ENCODE results near the gene RNF44. TPM values are rescaled to one million over a fixed set of nuclear protein-coding genes. Genes with fewer than 3 reads are reported as not detected.

The RNF44 gene
- total and polyA plus RNA-seq, 4 donors = 15.3 to 40.5 (median 25.5) TPM

GRCh38 chr5:176527246-176528222 lies 9.7 kb downstream of the RNF44 start:
- ATAC-seq (ENCODE audit: insufficient read depth, low FRiP score) = no peak

GRCh38 chr5:176526462-176526861 lies 10.7 kb downstream of the RNF44 start:
- ATAC-seq (ENCODE audit: insufficient read depth, low FRiP score) = no peak
- Histone ChIP-seq H3K4me3 (no peak overlapping the region), H3K27ac (ENCODE audit: low read depth in 1 of 2, low read length in 1 of 2) (no peak overlapping the region), H3K27me3 (ENCODE audit: control insufficient read depth in 3 of 3, insufficient read depth in 3 of 3, low read length in 2 of 3) (no peaks in the 10 kb centered on the region), H3K4me1 (ENCODE audit: control insufficient read depth in 5 of 5, insufficient read depth in 5 of 5, low read length in 5 of 5) (peaks cover 0 to 7% (median 0%) of the 10 kb centered on the region in 5 donors), H3K9ac (ENCODE audit: insufficient read depth in 1 of 2, low read length in 2 of 2) (no peak overlapping the region), H3K9me3 (ENCODE audit: control insufficient read depth in 4 of 4, insufficient read depth in 3 of 4, low read length in 3 of 4) (no peaks in the 10 kb centered on the region), H3K36me3 (ENCODE audit: control insufficient read depth in 4 of 4, insufficient read depth in 4 of 4, low read length in 4 of 4) (peaks cover 7 to 38% (median 12%) of the 10 kb centered on the region in 4 donors)
- no peak for DNase-seq
- WGBS, 2 donors = 95% methylated on average over 9 of the region's 9 CpGs
- TF ChIP-seq CTCF (IDR thresholded peaks at IDR 0.05; ENCODE audit: control extremely low read depth, extremely low read depth) = no peak

More at GRCh38 chr5:176527246-176528222, 9.7 kb downstream of the RNF44 start:
- no peak for DNase-seq
- 86 to 87% methylated on average over 34 of the region's 34 CpGs for WGBS, 2 donors
- Histone ChIP-seq H3K4me3 (no peak overlapping the region), H3K36me3 (ENCODE audit: control insufficient read depth in 4 of 4, insufficient read depth in 4 of 4, low read length in 4 of 4) (peaks cover 7 to 46% (median 12%) of the 10 kb centered on the region in 4 donors), H3K9ac (ENCODE audit: insufficient read depth in 1 of 2, low read length in 2 of 2) (no peak overlapping the region), H3K9me3 (ENCODE audit: control insufficient read depth in 4 of 4, insufficient read depth in 3 of 4, low read length in 3 of 4) (no peaks in the 10 kb centered on the region), H3K27ac (ENCODE audit: low read depth in 1 of 2, low read length in 1 of 2) (no peak overlapping the region), H3K27me3 (ENCODE audit: control insufficient read depth in 3 of 3, insufficient read depth in 3 of 3, low read length in 2 of 3) (no peaks in the 10 kb centered on the region), H3K4me1 (ENCODE audit: control insufficient read depth in 5 of 5, insufficient read depth in 5 of 5, low read length in 5 of 5) (peaks cover 0 to 10% (median 0%) of the 10 kb centered on the region in 5 donors)
- TF ChIP-seq CTCF (IDR thresholded peaks at IDR 0.05; ENCODE audit: control extremely low read depth, extremely low read depth) = no peak

GRCh38 chr5:176525677-176526076 lies 11.5 kb downstream of the RNF44 start:
- H3K4me1 ChIP-seq (ENCODE audit: control insufficient read depth in 5 of 5, insufficient read depth in 5 of 5, low read length in 5 of 5) = no peaks in the 10 kb centered on the region
- H3K9me3 ChIP-seq (ENCODE audit: control insufficient read depth in 4 of 4, insufficient read depth in 3 of 4, low read length in 3 of 4) = no peaks in the 10 kb centered on the region
- H3K4me3 ChIP-seq = no peak overlapping the region
- peaks cover 7 to 30% (median 12%) of the 10 kb centered on the region in 4 donors for H3K36me3 ChIP-seq (ENCODE audit: control insufficient read depth in 4 of 4, insufficient read depth in 4 of 4, low read length in 4 of 4)
- no peak overlapping the region for H3K27ac ChIP-seq (ENCODE audit: low read depth in 1 of 2, low read length in 1 of 2)
- WGBS, 2 donors = 93 to 96% methylated on average over 9 of the region's 9 CpGs
- H3K9ac ChIP-seq (ENCODE audit: insufficient read depth in 1 of 2, low read length in 2 of 2) = no peak overlapping the region
- ATAC-seq (ENCODE audit: insufficient read depth, low FRiP score) (no peak), DNase-seq (no peak)
- no peak for TF ChIP-seq CTCF (IDR thresholded peaks at IDR 0.05; ENCODE audit: control extremely low read depth, extremely low read depth)
- H3K27me3 ChIP-seq (ENCODE audit: control insufficient read depth in 3 of 3, insufficient read depth in 3 of 3, low read length in 2 of 3) = no peaks in the 10 kb centered on the region

Measured in lung (tissue), 12 donors.